ENCODE results near the gene SCPEP1. TPM values are rescaled to one million over a fixed set of nuclear protein-coding genes. Genes with fewer than 3 reads are reported as not detected.
A peak's percentile ranks its signal among the peaks of the same experiment; 100 is the strongest.
"Not testable (repeated sequence)": the region's sequence is repeated elsewhere in the genome, so short reads cannot be mapped to it uniquely, and the experiment has no call there.

Gene SCPEP1
- total and polyA plus RNA-seq, 2 experiments from 2014 or later, result 36.0 to 42.0 TPM

GRCh38 chr17:56979091-56979480 lies 1.2 kb downstream of the SCPEP1 start:
- Histone ChIP-seq H3K9ac (peak overlapping the region; percentile 72), H2AFZ (peak overlapping the region; percentile 93), H3K9me3 (ENCODE audit: low read depth) (no peaks in the 10 kb centered on the region), H3K36me3 (ENCODE audit: low read depth) (no peaks in the 10 kb centered on the region), H3K4me2 (ENCODE audit: unreplicated experiment) (peak overlapping the region; percentile 92), H3K27me3 (replicated peaks; ENCODE audit: insufficient read depth) (no peaks in the 10 kb centered on the region), H3K9me2 (ENCODE audit: insufficient read depth) (no peaks in the 10 kb centered on the region), H3K27ac (no peak overlapping the region), H3K4me1 (ENCODE audit: insufficient read depth) (0 out of 2 replicates have a peak, but pooled peaks cover 6% of the 10 kb centered on the region), H3K4me3 (peak overlapping the region; percentile 88), H3K79me2 (ENCODE audit: insufficient read depth) (no peaks in the 10 kb centered on the region), H4K20me1 (ENCODE audit: insufficient read depth) (no peaks in the 10 kb centered on the region), H3F3A (ENCODE audit: insufficient read depth) (no peaks in the 10 kb centered on the region)
- in situ Hi-C loops (cut with MboI), result no loop called here
- 56 to 58% methylated on average over 3 of the region's 3 CpGs for WGBS, 2 experiments (ENCODE audit: low coverage in 1 of 2, low lambda C conversion rate in 2 of 2, missing lambda C conversion rate in 2 of 2)
- no peak for DNase-seq
- no peak for TF ChIP-seq EZH2phosphoT487 (IDR thresholded peaks at IDR 0.05; ENCODE audit: insufficient read depth, low read depth)
- TF ChIP-seq EZH2 (IDR thresholded peaks at IDR 0.05; ENCODE audit: insufficient read depth, poor library complexity, severe bottlenecking), result no peak

GRCh38 chr17:56980526-56980925 lies 2.6 kb downstream of the SCPEP1 start:
- H3K9me2 ChIP-seq (ENCODE audit: insufficient read depth); H3K4me3 ChIP-seq; H3K27ac ChIP-seq; H3K9ac ChIP-seq; H4K20me1 ChIP-seq (ENCODE audit: insufficient read depth); H3K79me2 ChIP-seq (ENCODE audit: insufficient read depth); H3K4me1 ChIP-seq (ENCODE audit: insufficient read depth); H3K27me3 ChIP-seq (replicated peaks; ENCODE audit: insufficient read depth); H3F3A ChIP-seq (ENCODE audit: insufficient read depth); H3K4me2 ChIP-seq (ENCODE audit: unreplicated experiment); H3K9me3 ChIP-seq (ENCODE audit: low read depth); DNase-seq; H3K36me3 ChIP-seq (ENCODE audit: low read depth); in situ Hi-C loops (cut with MboI); H2AFZ ChIP-seq: not testable (repeated sequence)
- WGBS, 2 experiments (ENCODE audit: low coverage in 1 of 2, low lambda C conversion rate in 2 of 2, missing lambda C conversion rate in 2 of 2), result 98% methylated on average over 12 of the region's 12 CpGs

GRCh38 chr17:56982312-56982711 lies 4.4 kb downstream of the SCPEP1 start:
- H3K4me1 ChIP-seq (ENCODE audit: insufficient read depth), result 0 out of 2 replicates have a peak, but pooled peaks cover 6% of the 10 kb centered on the region
- no peak overlapping the region for H3K4me3 ChIP-seq
- no peak for DNase-seq
- 95 to 98% methylated on average over 8 of the region's 8 CpGs for WGBS, 2 experiments (ENCODE audit: low coverage in 1 of 2, low lambda C conversion rate in 2 of 2, missing lambda C conversion rate in 2 of 2)
- no peaks in the 10 kb centered on the region for H4K20me1 ChIP-seq (ENCODE audit: insufficient read depth)
- H3K27me3 ChIP-seq (replicated peaks; ENCODE audit: insufficient read depth), result no peaks in the 10 kb centered on the region
- H3K4me2 ChIP-seq (ENCODE audit: unreplicated experiment), result no peak overlapping the region
- H3K36me3 ChIP-seq (ENCODE audit: low read depth), result no peaks in the 10 kb centered on the region
- no peaks in the 10 kb centered on the region for H3K79me2 ChIP-seq (ENCODE audit: insufficient read depth)
- no peak overlapping the region for H2AFZ ChIP-seq
- H3K9me2 ChIP-seq (ENCODE audit: insufficient read depth), result no peaks in the 10 kb centered on the region
- H3K27ac ChIP-seq, result no peak overlapping the region
- no peaks in the 10 kb centered on the region for H3K9me3 ChIP-seq (ENCODE audit: low read depth)
- in situ Hi-C loops (cut with MboI), result no loop called here
- H3F3A ChIP-seq (ENCODE audit: insufficient read depth), result no peaks in the 10 kb centered on the region
- no peak overlapping the region for H3K9ac ChIP-seq
- TF ChIP-seq EZH2 (IDR thresholded peaks at IDR 0.05; ENCODE audit: insufficient read depth, poor library complexity, severe bottlenecking) (no peak), EZH2phosphoT487 (IDR thresholded peaks at IDR 0.05; ENCODE audit: insufficient read depth, low read depth) (no peak)

- Histone ChIP-seq H3K9me2 (ENCODE audit: insufficient read depth) (no peaks in the 10 kb centered on the region), H3K4me3 (no peak overlapping the region), H3K4me1 (ENCODE audit: insufficient read depth) (0 out of 2 replicates have a peak, but pooled peaks cover 5% of the 10 kb centered on the region), H3K4me2 (ENCODE audit: unreplicated experiment) (no peak overlapping the region), H3K9me3 (ENCODE audit: low read depth) (no peaks in the 10 kb centered on the region), H3K27ac (no peak overlapping the region), H2AFZ (no peak overlapping the region), H3F3A (ENCODE audit: insufficient read depth) (no peaks in the 10 kb centered on the region), H3K36me3 (ENCODE audit: low read depth) (no peaks in the 10 kb centered on the region), H3K27me3 (replicated peaks; ENCODE audit: insufficient read depth) (no peaks in the 10 kb centered on the region), H3K9ac (no peak overlapping the region), H3K79me2 (ENCODE audit: insufficient read depth) (no peaks in the 10 kb centered on the region), H4K20me1 (ENCODE audit: insufficient read depth) (no peaks in the 10 kb centered on the region)
- in situ Hi-C loops (cut with MboI), result no loop called here
- no peak for TF ChIP-seq EZH2phosphoT487 (IDR thresholded peaks at IDR 0.05; ENCODE audit: insufficient read depth, low read depth)
- TF ChIP-seq EZH2 (IDR thresholded peaks at IDR 0.05; ENCODE audit: insufficient read depth, poor library complexity, severe bottlenecking), result no peak
- 77 to 79% methylated on average over 3 of the region's 3 CpGs for WGBS, 2 experiments (ENCODE audit: low coverage in 1 of 2, low lambda C conversion rate in 2 of 2, missing lambda C conversion rate in 2 of 2)
- no peak for DNase-seq
Measured at GRCh38 chr17:56983366-56983765, 5.4 kb downstream of the SCPEP1 start.

Data from GM23248 (cell line).